HG02763 (cell line): ENCODE data around the gene ANXA8.

ENCODE experiments used
- ATAC-seq: cut with Tn5 transposase; IDR thresholded peaks from one replicate; pipeline ENCODE4 v1.9.1; 2021; ENCODE audit warnings: mild to moderate bottlenecking, moderate library complexity; ENCODE audit not compliant: unreplicated experiment

The ANXA8 gene

DNA sequence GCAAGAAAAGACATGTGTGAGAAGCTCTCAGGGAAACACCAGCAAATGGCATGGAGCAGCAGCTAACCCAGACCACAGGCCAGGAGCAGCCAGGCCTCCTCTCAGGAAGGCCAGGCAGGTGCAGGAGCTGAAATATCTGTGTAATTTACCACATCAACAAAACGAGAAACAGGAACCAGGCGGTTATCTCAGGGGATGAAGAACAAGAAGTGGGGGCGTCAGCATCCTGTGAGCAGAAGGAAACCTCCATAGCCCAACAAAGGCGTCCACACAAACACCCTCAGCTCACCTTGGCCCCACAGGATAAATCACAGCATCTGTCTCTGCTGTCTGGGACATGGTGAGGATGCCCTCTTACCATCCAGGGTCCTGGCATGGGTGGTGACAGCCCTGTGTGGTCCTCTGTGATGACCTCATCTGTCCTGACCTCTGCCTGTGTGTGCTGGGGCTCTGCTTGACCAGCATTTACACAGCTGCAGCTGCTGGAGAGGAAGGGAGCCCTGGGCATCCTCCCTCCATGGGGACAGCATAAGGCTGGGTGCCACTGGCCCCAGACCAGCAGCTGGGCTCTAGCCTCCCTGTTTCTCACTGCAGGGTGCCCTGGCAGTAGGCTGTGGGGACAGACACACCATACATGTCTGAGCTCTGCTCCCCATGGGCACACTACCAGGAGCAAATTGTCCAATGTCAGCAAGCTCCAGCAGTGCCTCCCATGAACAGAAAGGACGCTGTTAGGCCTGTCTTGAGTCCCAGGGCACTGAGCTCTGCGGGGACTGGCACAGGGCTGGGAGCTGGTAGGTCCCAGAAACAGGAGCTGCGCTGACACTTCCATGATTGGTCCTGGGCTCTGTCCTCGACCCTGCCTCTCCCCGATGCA lies 34.6 kb downstream of the ANXA8 start:
- no peak for ATAC-seq

DNA sequence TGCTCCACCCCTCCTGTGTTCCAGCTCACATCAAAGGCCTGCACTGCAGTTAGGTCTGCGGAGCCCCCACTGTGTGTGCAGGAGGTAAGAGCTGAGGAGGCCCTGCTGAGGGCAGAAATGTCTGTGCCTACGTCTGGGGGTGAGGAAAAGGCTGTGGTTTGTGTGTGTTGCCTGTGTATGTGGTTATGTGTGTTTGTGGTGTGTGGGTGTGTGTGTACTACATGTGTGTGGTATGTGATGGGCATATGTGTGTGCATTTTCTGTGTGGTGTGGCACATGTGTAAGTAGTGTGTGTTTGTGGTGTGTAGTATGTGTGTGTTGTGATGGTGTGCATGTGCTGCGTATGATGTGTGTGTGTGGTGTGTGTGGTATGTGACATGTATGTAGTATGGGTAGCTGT lies 36.2 kb downstream of the ANXA8 start:
- no peak for ATAC-seq

DNA sequence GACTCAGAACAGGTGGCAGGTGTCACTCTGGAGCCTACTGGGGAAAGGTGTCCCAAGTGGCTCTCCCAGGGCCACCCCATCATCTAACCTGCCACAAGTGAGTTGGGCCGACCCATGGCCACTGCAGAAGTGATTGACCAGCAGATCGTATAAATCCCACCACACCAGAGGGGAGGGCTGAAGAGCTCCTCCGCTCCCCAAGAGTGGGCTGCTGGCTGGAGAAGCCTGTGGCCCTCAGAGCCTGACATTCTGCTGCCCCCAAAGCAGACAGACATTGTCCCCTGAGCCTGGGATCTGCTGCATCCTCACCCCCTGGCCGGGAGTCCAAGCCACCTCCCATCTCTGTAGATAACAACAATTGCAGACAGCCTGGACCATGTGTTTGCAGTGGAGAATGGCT lies 36.7 kb downstream of the ANXA8 start:
- ATAC-seq, result no peak

DNA sequence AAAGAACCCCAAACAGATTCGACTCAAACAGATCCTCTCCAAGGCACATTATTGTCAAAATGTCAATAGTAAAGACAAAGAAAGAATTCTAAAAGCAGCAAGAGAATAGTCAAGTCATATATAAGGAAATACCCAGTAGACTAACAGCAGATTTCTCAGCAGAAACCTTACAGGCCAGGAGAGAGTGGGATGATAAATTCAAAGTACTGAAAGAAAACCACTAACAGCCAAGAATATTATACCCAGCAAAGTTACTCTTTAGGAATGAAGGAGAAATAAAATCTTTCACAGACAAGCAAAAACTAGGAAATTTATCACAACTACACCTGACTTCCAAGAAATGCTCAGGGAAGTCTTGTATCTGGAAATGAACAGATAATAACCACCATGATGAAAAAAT lies 38.2 kb downstream of the ANXA8 start:
- no peak for ATAC-seq

DNA sequence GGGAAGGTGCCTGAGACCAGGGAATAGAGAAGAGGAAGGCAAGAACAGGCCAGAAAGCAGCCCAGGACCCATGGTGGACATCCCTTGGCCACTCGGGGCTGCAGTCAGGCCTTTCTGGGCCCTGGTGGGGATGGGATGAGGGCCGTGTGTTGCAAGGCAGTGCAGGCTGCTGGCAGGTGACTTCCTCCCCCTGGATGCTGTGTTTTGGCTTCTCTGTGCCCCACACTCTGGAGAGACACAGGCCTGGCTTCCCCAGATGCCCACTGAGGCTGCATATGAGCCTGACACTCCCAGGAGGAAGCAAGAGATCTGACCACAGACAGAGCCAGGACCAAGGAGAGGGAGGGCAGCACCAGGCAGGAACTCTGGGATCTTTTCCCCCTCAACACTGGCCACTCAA lies 39.9 kb downstream of the ANXA8 start:
- no peak for ATAC-seq

DNA sequence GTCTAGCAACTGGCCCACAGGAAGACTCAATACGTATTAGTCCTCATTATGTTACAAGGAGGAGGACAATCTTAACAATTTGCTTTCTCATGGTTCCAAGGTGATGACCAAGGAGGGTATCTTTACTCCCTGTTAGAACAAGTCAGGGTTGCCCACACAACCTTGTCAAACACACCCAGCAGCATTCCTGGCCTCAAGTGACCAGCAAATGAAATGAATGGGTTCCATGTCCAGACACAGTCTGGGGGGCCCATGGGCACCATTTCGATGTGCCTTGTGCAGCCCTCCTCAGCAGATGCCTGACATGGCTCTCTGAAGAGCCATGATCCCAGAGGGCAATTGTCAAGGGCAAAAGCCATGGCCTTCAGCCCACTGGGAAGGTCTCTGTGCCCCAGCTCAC lies 40.8 kb downstream of the ANXA8 start:
- no peak for ATAC-seq

DNA sequence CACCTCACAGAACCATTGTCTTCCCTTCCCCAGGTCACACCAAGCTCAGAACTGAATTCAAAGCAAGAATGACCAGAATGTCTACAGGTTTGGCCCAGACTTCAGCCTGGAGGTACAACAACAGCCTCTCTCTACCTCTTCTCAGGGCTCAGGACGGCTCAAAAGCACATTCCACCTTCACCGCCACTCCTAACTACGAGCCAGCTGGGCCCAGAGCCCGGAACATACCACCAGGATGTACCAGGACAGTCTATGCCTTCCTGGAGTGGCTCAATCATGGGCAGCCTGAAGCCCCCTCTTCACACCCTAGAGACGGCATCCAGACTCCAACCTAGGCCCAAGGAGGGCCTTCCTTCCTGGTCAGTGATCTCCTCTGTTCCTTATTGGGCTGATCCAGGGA lies 41.6 kb downstream of the ANXA8 start:
- ATAC-seq, result no peak

DNA sequence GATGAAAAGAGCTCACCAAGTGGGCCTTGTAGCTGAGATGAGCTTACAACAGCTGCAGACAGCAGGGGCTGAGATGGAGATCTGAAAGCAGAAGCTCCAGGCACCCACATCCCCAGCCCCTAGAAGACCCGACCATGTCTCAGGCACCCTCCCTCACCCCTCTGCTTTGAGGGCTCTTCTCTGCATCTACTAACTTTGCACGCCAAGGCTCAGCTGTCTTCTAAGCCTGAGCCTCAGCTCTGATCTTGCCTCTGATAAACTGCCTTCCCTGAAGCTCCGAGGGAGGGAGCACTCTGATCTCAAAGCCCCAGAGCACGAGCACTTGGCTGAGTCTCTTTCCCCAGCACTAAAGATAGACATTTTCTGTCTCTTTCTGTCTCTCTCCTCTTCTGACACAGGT lies 42.0 kb downstream of the ANXA8 start:
- ATAC-seq, result no peak

DNA sequence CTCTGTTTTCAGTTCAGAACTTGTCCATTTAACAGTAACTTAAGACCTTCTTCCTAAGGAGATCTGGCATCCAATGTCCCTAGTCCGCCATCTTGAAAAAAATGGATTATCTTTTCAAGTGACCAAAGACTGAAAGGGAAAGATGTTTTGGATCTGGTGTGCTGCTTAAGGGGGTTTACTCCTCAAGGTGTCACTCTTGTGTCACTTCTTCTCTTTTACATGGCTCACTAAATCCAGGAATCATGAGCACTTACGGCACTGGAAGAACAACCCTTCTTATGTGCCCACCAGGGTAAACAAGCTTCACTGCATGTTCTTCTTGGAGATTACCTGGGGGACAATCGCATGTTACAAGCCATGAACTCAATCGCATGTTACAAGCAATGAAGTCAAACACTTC lies 43.7 kb downstream of the ANXA8 start:
- no peak for ATAC-seq

DNA sequence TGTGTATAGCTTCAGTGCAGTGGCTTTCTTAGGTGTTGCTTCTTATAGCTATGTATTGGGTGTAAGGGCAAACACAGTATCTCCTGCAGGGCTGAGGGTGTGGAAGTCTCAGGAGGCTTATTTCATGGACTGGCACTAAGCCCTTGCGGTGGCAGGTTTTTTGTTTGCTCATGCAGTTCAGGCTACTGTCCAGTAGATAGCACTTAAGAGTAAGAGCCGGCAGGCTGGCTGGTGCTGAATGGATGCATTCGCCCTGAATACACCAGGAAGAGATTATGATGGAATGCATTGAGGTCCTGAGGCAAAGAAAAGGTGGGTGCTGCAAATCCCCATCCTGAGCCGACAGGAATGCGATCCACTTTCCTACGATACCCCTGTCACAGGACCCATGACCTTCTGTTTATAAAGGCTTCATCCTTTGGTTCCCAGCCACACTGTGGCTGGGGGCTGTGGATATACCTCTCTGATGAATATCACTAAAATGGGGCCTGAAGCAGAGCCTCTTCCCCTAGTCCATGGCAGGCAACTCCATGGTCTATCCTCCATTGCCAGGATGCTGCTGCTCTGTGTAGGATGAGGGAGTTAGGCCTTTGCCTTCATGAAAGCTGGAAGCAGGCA lies 44.9 kb downstream of the ANXA8 start:
- no peak for ATAC-seq

DNA sequence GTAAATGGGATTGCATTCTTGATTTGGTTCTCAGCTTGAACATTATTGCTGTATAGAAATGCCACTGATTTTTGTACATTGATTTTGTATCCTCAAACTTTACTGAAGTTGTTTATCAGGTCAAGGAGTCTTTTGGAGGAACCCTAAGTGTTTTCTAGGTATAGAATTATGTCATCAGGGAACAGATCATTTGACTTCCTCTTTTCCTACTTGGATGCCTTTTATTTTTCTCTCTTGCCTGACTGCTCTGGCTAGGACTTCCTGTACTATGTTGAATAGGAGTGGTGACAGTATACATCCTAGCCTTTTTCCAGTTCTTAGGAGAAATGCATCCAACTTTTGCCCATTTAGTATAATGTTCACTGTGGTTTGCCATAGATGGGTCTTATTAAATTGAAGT lies 48.8 kb downstream of the ANXA8 start:
- no peak for ATAC-seq

DNA sequence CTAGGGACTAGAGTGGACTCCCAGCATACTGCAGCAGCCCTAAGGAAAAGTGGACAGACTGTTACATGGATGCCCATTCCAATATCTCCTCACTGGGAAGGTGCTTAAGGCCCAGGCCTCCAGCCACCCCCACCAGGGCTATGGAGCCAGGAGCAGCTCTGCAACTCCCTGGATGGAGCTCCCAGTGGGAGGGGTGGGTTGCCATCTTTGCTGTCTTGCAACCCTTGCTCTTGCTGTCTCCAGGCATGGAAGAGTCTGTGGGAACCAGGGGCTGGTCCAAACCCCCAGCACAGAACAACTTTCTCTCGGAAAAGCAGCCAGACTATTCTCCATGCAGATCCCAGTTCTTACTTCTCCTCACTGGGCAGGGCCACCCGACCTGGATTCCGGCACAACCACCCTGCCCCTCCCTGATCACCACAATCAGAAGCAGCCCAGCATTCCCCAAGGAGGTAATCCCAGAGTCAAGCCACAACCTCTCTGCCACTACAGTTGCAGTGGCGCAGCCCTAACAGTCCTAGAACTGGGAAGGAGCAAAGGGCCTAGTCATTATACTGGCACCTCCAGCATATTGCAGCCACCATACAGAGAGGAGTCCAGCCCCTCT lies 58.0 kb downstream of the ANXA8 start:
- no peak for ATAC-seq

DNA sequence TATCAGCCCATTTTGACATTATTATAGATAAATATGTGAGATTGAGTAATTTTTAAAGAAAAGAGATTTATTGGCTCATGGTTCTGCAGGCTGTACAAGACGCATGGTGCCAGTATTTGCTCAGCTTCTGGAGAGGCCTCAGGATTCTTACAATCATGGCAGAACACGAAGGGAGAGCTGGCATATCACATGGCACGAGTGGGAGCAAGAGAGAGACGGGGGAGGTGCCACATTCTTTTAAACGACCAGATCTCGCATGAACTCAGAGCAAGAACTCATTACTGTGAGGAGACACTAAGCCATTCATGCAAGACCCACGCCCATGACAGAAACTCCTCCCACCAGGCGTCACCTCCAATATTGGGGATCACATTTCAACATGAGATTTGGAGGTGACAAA lies 59.7 kb downstream of the ANXA8 start:
- no peak for ATAC-seq

DNA sequence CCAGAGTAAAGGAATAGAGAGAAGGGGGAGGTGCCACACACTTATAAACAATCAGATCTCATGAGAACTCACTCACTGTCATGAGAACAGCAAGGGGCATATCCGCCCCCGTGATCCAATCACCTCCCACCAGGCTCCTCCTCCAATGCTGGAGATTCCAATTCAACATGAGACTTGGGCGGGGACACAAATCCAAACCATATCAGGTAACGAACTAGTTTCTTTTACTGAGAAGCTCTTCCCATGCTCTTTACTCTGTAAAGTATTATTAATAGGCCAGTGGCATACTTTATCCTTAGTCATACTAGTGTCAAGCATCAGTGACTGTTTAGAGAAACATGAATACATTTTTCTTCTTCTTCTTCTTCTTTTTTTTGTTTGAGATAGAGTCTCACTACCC lies 60.4 kb downstream of the ANXA8 start:
- ATAC-seq, result no peak

DNA sequence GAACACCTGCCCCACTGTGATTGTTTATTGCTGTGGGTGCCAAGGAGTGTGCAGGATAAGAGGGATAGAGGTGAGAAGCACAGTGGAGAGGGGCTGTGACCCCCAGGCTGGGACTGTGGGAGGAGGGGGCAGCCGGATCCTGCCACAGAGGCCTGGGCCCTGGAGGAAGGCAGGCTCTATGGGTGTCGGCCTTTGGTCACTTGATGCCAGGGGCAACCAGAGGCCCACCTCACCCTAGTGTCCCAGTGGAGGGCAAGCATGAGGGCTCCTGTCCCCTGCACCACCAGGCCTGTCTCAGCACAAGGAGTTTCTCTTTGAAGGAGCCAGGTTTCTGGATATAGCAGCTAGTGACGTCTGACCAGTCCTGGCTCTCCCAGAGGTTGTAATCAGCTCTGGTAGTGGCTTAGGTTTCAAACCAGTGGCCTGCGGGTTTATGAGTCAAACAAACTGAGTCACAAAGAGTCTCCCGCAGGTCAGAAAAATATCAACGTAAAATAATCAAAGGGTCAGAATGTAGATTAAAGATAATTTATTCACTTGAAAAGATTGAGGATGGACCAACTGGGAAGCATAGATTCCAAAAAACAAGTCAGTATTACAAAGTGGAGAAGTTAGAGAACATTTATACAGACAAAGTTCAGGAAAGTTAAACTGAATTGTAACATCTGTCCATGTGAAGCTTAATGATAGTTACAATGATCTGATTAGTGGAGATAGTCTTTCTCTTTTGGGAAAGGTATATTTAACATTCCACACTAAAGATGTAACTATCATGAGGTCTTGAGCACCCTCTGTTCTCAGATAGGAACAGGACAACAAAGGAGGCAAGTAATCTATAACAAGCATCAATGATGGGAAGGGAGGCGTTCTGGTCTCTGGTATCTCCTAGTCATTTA lies 62.6 kb downstream of the ANXA8 start:
- no peak for ATAC-seq

DNA sequence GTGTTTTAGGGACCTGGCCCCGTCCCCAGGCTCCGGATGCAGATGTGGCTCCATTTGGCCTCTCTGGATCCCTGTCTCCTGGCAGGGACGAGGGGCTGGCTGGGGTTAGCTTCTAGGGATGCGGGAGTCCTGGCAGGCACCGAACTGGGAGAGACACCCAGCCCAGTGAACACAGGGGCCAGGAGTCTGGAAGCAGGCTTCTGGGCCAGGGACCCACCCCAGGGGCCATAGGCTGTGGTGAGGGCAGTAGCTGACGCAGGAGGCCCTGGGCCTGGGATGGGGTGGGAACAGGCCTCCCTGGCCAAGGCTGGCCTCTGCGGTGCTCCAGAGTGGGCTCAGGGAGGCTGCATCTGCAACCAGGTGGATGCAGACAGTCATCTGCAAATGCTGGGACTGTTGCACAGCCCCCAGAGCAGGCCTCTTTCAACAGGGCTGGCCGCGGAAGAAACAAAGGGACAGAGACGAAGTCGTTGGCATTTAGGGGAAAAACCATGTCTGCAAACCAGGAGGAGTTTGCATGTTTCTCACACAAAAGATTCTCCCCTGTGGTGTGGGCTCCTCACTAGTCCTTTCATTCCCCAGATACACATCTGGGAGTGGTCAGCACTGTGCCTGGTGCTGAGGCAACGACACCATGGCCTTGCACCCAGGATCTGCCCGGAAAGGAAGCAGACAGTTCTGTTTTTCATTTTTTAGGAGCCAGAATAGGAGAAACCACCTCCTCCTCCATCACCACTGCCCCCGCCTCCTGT lies 63.4 kb downstream of the ANXA8 start:
- ATAC-seq, result no peak

DNA sequence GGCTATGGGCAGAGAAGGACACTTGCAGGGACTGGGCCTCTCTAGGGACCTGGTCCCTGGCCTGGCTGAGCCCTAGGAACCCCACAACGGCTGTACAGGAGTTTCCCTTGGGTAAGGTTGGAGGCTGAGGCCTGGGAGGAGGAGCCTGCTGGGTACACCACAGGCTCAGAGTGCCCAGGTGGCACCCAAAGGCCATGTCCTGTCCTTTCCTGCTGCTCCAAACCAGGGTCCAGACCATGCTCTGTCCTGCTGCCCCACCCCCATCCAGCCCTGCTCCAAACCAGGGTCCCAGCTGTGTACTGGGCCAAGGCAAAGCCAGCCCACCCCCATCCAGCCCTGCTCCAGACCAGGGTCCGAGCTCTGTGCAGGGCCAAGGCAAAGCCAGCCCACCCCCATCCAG lies 64.5 kb downstream of the ANXA8 start:
- no peak for ATAC-seq

DNA sequence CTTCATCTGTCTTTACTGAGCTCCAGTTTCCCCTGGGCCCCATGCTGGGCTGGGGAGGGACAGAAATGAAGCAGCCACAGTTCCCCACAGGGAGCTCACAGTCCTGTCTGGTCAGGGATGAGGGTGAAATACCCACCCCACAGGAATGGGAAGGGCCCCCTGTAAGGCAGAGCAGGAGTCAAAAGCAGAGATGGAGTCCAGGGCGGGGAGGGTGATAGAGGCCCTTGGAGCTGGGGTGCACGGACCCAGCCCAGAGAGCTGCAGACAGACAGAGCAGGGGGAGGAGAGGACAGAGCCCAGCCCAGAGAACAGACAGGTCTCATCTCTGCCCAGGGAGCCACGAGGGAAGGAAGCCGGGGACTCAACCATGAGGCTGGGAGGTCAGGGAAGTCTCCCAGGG lies 64.9 kb downstream of the ANXA8 start:
- ATAC-seq, result no peak

DNA sequence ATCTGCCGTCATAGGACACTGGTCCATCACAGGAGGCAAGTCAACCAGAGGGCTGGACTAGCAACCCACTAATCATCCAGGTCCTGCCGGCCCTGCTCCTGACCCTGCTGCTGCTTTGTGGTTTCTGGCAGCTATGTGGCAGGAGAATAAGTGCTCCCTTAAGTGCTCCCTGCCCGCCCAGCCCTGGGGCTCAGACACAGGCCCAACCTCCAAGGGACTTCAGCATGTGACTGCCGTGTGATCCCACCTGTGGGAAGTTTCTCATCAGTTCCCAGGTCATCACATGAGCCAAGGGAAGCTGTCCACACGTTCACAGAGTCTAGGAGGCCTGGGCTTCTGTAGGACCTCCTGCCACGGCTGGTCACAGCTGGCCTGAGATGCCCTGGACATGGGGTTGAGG lies 65.6 kb downstream of the ANXA8 start:
- ATAC-seq, result no peak
